ENCODE data around the gene ZHX3. TPM values are rescaled to one million over a fixed set of nuclear protein-coding genes. Genes with fewer than 3 reads are reported as not detected.

The ZHX3 gene
- total RNA-seq, 2 donors from 2014 or later, result 19.9 to 25.6 TPM

GRCh38 chr20:41231136-41231535 lies 86.4 kb downstream of the ZHX3 start:
- Histone ChIP-seq H3K9me3 (no peaks in the 10 kb centered on the region), H3K4me3 (no peak overlapping the region), H3K27me3 (no peaks in the 10 kb centered on the region), H3K9ac (ENCODE audit: low read depth in 2 of 2, low read length in 2 of 2) (no peak overlapping the region), H3K27ac (no peak overlapping the region), H3K36me3 (no peaks in the 10 kb centered on the region), H3K4me1 (no peaks in the 10 kb centered on the region)
- TF ChIP-seq CTCF (IDR thresholded peaks at IDR 0.05), result no peak
- no peak for DNase-seq
- intact Hi-C loops (cut with DNase I), result loop anchor here (5.0 kb wide), 1 partner anchor 106 kb away; no protein-coding TSS in a partner anchor

GRCh38 chr20:41230136-41230535 lies 87.4 kb downstream of the ZHX3 start:
- no peak for DNase-seq
- TF ChIP-seq CTCF (IDR thresholded peaks at IDR 0.05), result no peak
- Histone ChIP-seq H3K9ac (ENCODE audit: low read depth in 2 of 2, low read length in 2 of 2) (no peak overlapping the region), H3K4me1 (no peaks in the 10 kb centered on the region), H3K27ac (no peak overlapping the region), H3K4me3 (no peak overlapping the region), H3K27me3 (no peaks in the 10 kb centered on the region), H3K36me3 (no peaks in the 10 kb centered on the region), H3K9me3 (no peaks in the 10 kb centered on the region)
- intact Hi-C loops (cut with DNase I), result loop anchor here (5.0 kb wide), 1 partner anchor 107 kb away; no protein-coding TSS in a partner anchor

- DNase-seq, result no peak
- Histone ChIP-seq H3K27me3 (no peaks in the 10 kb centered on the region), H3K27ac (no peak overlapping the region), H3K9me3 (no peaks in the 10 kb centered on the region), H3K4me3 (no peak overlapping the region), H3K36me3 (no peaks in the 10 kb centered on the region), H3K9ac (ENCODE audit: low read depth in 2 of 2, low read length in 2 of 2) (no peak overlapping the region), H3K4me1 (no peaks in the 10 kb centered on the region)
- intact Hi-C loops (cut with DNase I), result no loop called here
- no peak for TF ChIP-seq CTCF (IDR thresholded peaks at IDR 0.05)
Observed at GRCh38 chr20:41229259-41229658, 88.3 kb downstream of the ZHX3 start.

GRCh38 chr20:41228858-41229257 lies 88.7 kb downstream of the ZHX3 start:
- Histone ChIP-seq H3K27ac (no peak overlapping the region), H3K9me3 (no peaks in the 10 kb centered on the region), H3K9ac (ENCODE audit: low read depth in 2 of 2, low read length in 2 of 2) (no peak overlapping the region), H3K4me3 (no peak overlapping the region), H3K27me3 (no peaks in the 10 kb centered on the region), H3K36me3 (no peaks in the 10 kb centered on the region), H3K4me1 (no peaks in the 10 kb centered on the region)
- no peak for DNase-seq
- TF ChIP-seq CTCF (IDR thresholded peaks at IDR 0.05), result no peak
- intact Hi-C loops (cut with DNase I), result no loop called here

GRCh38 chr20:41226426-41226825 lies 91.1 kb downstream of the ZHX3 start:
- no peak overlapping the region for H3K9ac ChIP-seq (ENCODE audit: low read depth in 2 of 2, low read length in 2 of 2)
- no peaks in the 10 kb centered on the region for H3K9me3 ChIP-seq
- no peaks in the 10 kb centered on the region for H3K36me3 ChIP-seq
- no peak overlapping the region for H3K27ac ChIP-seq
- TF ChIP-seq CTCF (IDR thresholded peaks at IDR 0.05), result no peak
- H3K4me1 ChIP-seq, result no peaks in the 10 kb centered on the region
- H3K27me3 ChIP-seq, result no peaks in the 10 kb centered on the region
- H3K4me3 ChIP-seq, result no peak overlapping the region
- no peak for DNase-seq
- intact Hi-C loops (cut with DNase I), result no loop called here

GRCh38 chr20:41225091-41225490 lies 92.4 kb downstream of the ZHX3 start:
- TF ChIP-seq CTCF (IDR thresholded peaks at IDR 0.05), result no peak
- intact Hi-C loops (cut with DNase I), result no loop called here

More at GRCh38 chr20:41225091-41225490, 92.4 kb downstream of the ZHX3 start:
- no peak overlapping the region for H3K27ac ChIP-seq
- no peaks in the 10 kb centered on the region for H3K27me3 ChIP-seq
- no peak overlapping the region for H3K9ac ChIP-seq (ENCODE audit: low read depth in 2 of 2, low read length in 2 of 2)
- no peak for DNase-seq
- no peaks in the 10 kb centered on the region for H3K9me3 ChIP-seq
- no peak overlapping the region for H3K4me3 ChIP-seq
- no peaks in the 10 kb centered on the region for H3K36me3 ChIP-seq
- H3K4me1 ChIP-seq, result no peaks in the 10 kb centered on the region

All from colonic mucosa (tissue), 4 donors.